Smooth muscle cell (in vitro differentiated cells): ENCODE measurements around the gene CST7. TPM values are rescaled to one million over a fixed set of nuclear protein-coding genes. Genes with fewer than 3 reads are reported as not detected.

ENCODE experiments used
- DNase-seq: peaks from one replicate; lab custom pipeline; 2025; ENCODE audit not compliant: unreplicated experiment; lab: John Stamatoyannopoulos, UW
- H2AFZ ChIP-seq: fragments of 200-600 bp; sonication (generic); 2 replicates; pipeline ENCODE4 v1.6.0; 2016; ENCODE audit warnings: antibody characterized with exemption, low read depth, mild to moderate bottlenecking
- H3F3A ChIP-seq: fragments of 200-600 bp; sonication (generic); 2 replicates; pipeline ENCODE4 v1.6.0; 2017; ENCODE audit warnings: antibody characterized with exemption, low read depth
- H3K27ac ChIP-seq: fragments of 200-600 bp; sonication (generic); 2 replicates; pipeline ENCODE4 v1.5.1; 2016; ENCODE audit warnings: low read depth, mild to moderate bottlenecking
- H3K27me3 ChIP-seq: fragments of 200-600 bp; sonication (generic); 2 replicates; pipeline ENCODE4 v1.6.1; 2016; ENCODE audit warnings: low read depth, mild to moderate bottlenecking
- H3K36me3 ChIP-seq: fragments of 200-600 bp; sonication (generic); 2 replicates; pipeline ENCODE4 v1.5.1; 2016; ENCODE audit warnings: low read depth
- H3K4me1 ChIP-seq: fragments of 200-600 bp; sonication (generic); 2 replicates; pipeline ENCODE4 v1.5.1; 2016; ENCODE audit warnings: low read depth
- H3K4me2 ChIP-seq: fragments of 200-600 bp; sonication (generic); 2 replicates; pipeline ENCODE4 v1.6.0; 2016; ENCODE audit warnings: mild to moderate bottlenecking
- H3K4me3 ChIP-seq: fragments of 200-600 bp; sonication (generic); 2 replicates; pipeline ENCODE4 v1.5.1; 2016; ENCODE audit warnings: mild to moderate bottlenecking
- H3K79me2 ChIP-seq: fragments of 200-600 bp; sonication (generic); 2 replicates; pipeline ENCODE4 v1.6.0; 2016; ENCODE audit warnings: low read depth, mild to moderate bottlenecking
- H3K9ac ChIP-seq: fragments of 200-600 bp; sonication (generic); 2 replicates; pipeline ENCODE4 v1.6.0; 2016; ENCODE audit warnings: low read depth
- H3K9me3 ChIP-seq: fragments of 200-600 bp; sonication (generic); replicated peaks from 2 replicates; pipeline ENCODE4 v1.5.1; 2016; ENCODE audit warnings: low read depth
- H4K20me1 ChIP-seq: fragments of 200-600 bp; sonication (generic); 2 replicates; pipeline ENCODE4 v1.6.0; 2016; ENCODE audit warnings: low read depth
- CTCF ChIP-seq: fragments of 200-600 bp; sonication (generic); IDR thresholded peaks from 2 replicates; pipeline ENCODE4 v1.5.1; 2017; ENCODE audit warnings: borderline replicate concordance, mild to moderate bottlenecking, antibody characterized with exemption; ENCODE audit not compliant: insufficient read depth, poor library complexity, severe bottlenecking
- WGBS: methylation state at CpG from one replicate; pipeline ENCODE4 v1.1.7; 2016; ENCODE audit warnings: low lambda C conversion rate; 5-methylcytosine and 5-hydroxymethylcytosine counted together
- polyA plus RNA-seq: library from polyadenylated mRNA; unstranded; fragments of >200 nt; fragmentation: Nextera tagmentation; extraction: Ambion mirVana; gene quantifications from 2 replicates; pipeline ENCODE4 v1.2.1, GENCODE V29; 2016
- total RNA-seq: library from RNA; depleted of rRNA; stranded (reverse); fragments of >200 nt; gene quantifications from 2 replicates; pipeline ENCODE4 v1.2.3, GENCODE V29; 2014

Gene CST7
- total and polyA plus RNA-seq, 2 experiments from 2014 or later, result 1.8 TPM; not detected in 1

GRCh38 chr20:24949756-24950127 is 673 bp downstream of the CST7 start:
- no peak for DNase-seq
- no peaks in the 10 kb centered on the region for H3F3A ChIP-seq
- no peak overlapping the region for H3K4me3 ChIP-seq
- no peaks in the 10 kb centered on the region for H4K20me1 ChIP-seq
- H3K4me1 ChIP-seq, result peaks cover 3% of the 10 kb centered on the region
- H3K4me2 ChIP-seq, result no peak overlapping the region
- H2AFZ ChIP-seq, result no peak overlapping the region
- WGBS, result 40% methylated on average over 6 of the region's 6 CpGs
- H3K27me3 ChIP-seq, result no peaks in the 10 kb centered on the region
- H3K9ac ChIP-seq, result no peak overlapping the region
- no peaks in the 10 kb centered on the region for H3K36me3 ChIP-seq
- TF ChIP-seq CTCF, result no peak
- no peaks in the 10 kb centered on the region for H3K79me2 ChIP-seq
- peaks cover 2% of the 10 kb centered on the region for H3K9me3 ChIP-seq
- H3K27ac ChIP-seq, result no peak overlapping the region

- no peak overlapping the region for H3K9ac ChIP-seq
- 91% methylated on average over 12 of the region's 12 CpGs for WGBS
- no peak overlapping the region for H3K4me3 ChIP-seq
- no peak overlapping the region for H3K4me2 ChIP-seq
- H3K9me3 ChIP-seq, result peaks cover 2% of the 10 kb centered on the region
- no peaks in the 10 kb centered on the region for H3F3A ChIP-seq
- H3K4me1 ChIP-seq, result peaks cover 4% of the 10 kb centered on the region
- no peaks in the 10 kb centered on the region for H4K20me1 ChIP-seq
- TF ChIP-seq CTCF, result no peak
- no peaks in the 10 kb centered on the region for H3K36me3 ChIP-seq
- H3K27ac ChIP-seq, result no peak overlapping the region
- no peak for DNase-seq
- H3K79me2 ChIP-seq, result no peaks in the 10 kb centered on the region
- H3K27me3 ChIP-seq, result no peaks in the 10 kb centered on the region
- H2AFZ ChIP-seq, result no peak overlapping the region
Observed at GRCh38 chr20:24950128-24950835, 1.2 kb downstream of the CST7 start.

- no peak overlapping the region for H3K9ac ChIP-seq
- peaks cover 4% of the 10 kb centered on the region for H3K4me1 ChIP-seq
- no peak overlapping the region for H2AFZ ChIP-seq
- peaks cover 2% of the 10 kb centered on the region for H3K9me3 ChIP-seq
- WGBS, result 91% methylated on average over 15 of the region's 16 CpGs
- no peaks in the 10 kb centered on the region for H3K36me3 ChIP-seq
- TF ChIP-seq CTCF, result no peak
- no peak overlapping the region for H3K4me3 ChIP-seq
- no peak for DNase-seq
- H4K20me1 ChIP-seq, result no peaks in the 10 kb centered on the region
- no peaks in the 10 kb centered on the region for H3F3A ChIP-seq
- H3K27ac ChIP-seq, result no peak overlapping the region
- H3K4me2 ChIP-seq, result no peak overlapping the region
- no peaks in the 10 kb centered on the region for H3K27me3 ChIP-seq
- no peaks in the 10 kb centered on the region for H3K79me2 ChIP-seq
Observed at GRCh38 chr20:24950836-24951525, 1.9 kb downstream of the CST7 start.
